Stimulated activated CD4-positive, alpha-beta T cell treated with anti-CD3 and anti-CD28 coated beads, Interleukin-12 subunit alpha, Interleukin-12 subunit beta, amount 100 ng/mL, for 4 hours (primary cell): ENCODE measurements around the gene HTR3C.
"Not testable (repeated sequence)": the region's sequence is repeated elsewhere in the genome, so short reads cannot be mapped to it uniquely, and the experiment has no call there.

Source experiments
- DNase-seq: peaks from one replicate; pipeline ENCODE4 v3.0.0-alpha.2; 2020

HTR3C gene

DNA sequence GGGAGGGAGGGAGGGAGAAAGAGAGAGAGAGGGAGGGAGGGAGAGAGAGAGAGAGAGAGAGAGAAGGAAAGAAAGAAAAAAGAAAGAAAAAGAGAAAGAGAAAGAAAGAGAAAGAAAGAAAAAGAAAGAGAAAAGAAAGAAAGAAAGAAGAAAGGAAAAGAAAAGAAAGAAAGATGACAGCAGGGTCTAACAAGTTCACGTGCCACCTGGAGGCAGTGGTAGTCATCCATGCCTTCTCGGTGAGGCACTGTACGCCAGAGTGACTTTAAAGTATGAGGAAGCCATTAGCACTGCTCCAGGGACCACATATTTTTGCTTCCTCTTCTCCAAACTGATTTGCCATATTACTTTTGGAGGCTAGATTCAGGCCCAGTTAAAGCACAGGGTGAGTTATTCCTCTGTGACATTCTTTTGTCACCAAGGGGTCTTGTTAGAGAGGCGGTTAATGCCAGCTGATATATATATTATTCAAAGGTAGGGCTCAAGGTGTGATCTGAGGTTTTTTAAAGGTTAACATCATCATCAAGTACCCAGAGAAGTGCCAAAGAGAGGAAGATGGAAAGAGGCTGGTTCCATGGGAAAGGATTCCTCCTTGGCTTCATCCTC is 21.6 kb upstream of the HTR3C start, which contains the start of gene HTR3D:
Gene HTR3D, plus strand, starts transcription at position 556 of the 606 bp plus-strand sequence. Its CDS starts 0 bp downstream, at position 556.
- no peak for DNase-seq

DNA sequence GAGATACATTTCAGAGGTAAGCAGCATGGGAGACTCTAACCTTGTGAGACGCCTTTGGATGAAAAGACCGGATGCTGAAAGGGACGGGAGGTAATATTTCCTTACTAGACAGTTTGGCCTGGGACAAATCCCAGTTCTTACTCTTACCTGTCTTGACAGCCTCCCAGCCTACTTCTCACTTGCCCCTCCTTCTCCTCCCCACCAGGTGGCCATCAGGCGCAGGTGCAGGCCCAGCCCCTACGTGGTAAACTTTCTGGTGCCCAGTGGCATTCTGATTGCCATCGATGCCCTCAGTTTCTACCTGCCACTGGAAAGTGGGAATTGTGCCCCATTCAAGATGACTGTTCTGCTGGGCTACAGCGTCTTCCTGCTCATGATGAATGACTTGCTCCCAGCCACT is 15.0 kb upstream of the HTR3C start:
- no peak for DNase-seq

DNA sequence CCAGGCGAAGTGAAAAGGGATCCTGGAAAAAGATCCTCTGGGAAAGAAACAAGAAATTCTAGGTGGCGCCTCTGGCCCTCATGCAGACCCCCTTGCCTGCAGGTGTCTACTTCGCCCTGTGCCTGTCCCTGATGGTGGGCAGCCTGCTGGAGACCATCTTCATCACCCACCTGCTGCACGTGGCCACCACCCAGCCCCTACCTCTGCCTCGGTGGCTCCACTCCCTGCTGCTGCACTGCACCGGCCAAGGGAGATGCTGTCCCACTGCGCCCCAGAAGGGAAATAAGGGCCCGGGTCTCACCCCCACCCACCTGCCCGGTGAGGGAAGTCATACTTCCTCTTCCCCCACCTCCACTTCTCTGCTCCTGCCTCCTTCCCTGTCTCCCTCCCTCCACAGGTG is 14.5 kb upstream of the HTR3C start:
- DNase-seq, result not testable (repeated sequence)

DNA sequence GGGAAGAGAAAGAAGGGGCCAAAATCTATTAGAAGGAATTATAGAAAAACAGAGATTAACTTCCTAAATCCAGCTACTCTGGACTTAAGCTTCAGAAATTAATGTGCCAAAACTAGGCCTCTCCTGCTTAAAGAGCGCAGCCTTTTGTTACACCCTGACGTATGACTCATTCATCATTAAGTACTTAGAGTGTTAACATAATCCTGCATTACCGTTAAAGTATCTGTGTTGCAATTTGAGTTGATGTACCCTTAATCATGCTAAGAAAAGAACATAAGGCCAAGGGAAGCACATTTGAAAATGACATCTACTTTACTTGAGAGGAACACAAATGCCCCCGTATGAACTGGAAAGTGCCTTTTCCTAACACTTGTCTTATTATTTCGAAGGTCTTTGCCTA is 13.4 kb upstream of the HTR3C start:
- no peak for DNase-seq

DNA sequence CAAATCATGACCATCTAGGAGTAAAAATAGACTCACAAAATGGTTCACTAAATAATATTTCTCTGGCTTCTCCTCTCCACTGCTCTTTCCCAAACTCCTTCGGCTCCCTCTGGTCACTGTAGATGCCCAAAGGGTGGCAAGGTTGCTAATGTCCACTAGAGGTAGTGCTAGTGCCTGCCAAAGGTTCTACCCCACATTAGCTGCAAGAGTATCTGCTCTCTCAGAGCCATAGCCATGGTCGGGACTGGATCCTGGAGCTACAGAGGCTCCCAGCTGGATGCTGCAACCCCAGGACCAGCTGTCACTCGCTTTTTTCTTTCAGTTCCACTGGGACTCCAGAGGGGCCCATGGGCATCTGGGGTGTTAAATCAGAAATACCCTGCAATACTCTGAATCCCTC is 12.8 kb upstream of the HTR3C start:
- no peak for DNase-seq

DNA sequence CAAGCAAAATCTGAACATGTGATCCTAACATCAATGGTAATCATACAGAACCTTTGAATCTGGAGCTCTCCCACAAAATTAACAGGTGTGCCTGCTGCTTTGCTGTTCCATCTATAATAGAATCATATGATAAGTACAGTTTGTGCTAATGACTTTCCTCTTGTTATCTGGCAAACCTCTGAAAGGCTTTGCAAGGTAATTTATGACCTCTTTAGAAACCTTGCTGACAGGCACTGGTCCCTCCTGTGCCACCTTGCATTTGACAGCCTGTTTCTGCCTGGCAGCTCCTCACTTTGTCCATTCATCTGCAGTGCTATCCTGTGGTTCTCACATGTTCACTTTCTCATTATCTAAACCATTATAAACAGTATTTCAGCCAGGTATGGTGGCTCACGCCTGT is 10.2 kb upstream of the HTR3C start:
- no peak for DNase-seq

DNA sequence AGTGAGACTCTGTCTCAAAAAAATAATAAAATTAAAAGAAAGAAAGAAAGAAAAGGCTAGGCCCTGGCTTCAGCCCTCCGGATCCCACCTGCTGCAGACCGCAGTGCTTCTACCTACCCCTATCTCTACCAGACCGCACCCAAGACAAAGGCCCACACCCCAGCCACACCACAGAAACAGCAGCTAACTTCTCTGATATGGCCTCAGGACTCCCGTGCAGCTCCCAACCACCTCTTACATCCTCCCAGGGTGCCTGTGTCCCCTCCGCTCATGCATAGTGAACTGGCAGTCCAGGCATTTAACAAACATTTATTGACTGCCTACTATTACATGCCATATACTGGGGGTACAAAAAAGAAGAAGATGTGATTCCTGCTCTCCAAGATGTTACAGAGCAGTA is 6.9 kb upstream of the HTR3C start:
- DNase-seq, result no peak

DNA sequence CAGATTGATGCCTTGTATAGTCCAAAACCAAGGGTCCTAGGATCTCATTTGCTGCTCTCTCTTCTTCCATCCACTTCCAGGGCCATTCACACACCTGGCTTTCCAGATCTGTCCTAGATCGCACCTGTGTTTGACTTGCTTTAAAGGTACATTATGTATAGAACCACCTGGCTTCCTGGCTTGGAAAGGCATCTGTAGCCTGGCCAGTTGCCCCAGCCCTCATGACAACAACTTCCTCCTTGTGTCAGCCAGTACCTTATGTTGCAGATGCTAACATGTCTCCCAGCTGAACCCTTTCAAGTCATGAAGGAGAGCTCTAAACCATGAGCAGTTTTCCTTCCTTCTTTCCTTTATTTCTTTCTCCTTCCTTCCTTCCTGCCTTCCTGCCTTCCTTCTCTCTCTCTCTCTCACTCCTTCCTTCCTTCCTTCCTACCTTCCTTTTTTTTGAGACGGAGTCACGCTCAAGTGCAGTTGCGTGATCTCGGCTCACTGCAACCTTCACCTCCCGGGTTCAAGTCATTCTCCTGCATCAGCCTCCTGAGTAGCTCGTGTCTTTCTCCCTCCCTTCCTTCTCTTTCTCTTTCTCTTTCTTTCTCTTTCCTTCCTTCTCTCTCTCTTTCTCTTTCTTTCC is 2.5 kb upstream of the HTR3C start:
- no peak for DNase-seq

DNA sequence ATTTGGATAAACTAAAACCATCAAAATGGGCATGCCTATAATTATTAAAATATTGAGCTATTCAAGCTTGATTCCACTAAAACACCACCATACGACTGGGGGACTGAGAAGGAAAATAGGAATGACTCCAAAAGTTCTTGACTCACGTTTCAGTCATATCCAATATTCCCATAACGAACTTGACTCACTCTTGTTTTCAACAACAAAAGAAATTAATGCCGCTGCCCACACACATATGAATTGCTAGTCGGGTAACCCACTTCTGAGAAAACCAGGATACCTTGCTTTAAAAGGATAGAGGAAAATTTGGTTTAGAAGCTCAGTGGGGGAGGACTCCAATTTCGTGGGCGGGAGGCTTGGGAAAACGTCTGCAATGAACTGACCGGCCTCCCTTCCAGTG is 5.2 kb downstream of the HTR3C start:
- DNase-seq, result no peak

DNA sequence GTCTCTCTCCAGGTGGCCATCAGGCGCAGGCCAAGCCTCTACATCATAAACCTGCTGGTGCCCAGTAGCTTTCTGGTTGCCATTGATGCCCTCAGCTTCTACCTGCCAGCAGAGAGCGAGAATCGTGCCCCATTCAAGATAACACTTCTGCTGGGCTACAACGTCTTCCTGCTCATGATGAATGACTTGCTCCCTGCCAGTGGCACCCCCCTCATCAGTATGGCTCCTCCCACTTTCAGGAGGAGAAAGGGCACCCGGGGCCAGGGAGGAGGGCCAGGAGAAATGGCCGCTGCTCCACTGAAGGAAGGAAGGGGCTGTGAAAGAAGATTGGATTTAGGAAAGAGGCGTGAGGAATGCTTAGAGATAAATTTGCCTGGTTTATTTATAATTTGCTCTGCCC is 6.6 kb downstream of the HTR3C start:
- no peak for DNase-seq

DNA sequence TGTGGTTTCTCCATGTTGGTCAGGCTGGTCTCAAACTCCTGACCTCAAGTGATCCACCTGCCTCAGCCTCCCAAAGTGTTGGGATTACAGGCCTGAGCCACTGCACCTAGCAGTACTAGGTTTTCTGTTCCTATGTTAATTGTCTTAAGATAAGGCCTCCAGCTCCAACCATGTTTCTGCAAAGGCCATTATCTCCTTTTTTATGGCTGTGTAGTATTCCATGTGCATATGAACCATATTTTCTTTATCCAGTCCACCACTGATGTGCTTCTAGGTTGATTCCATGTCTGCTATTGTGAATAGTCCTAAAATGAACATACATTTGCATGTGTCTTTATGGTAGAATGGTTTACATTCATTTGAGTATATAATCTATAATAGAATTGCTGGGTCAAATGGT is 9.8 kb downstream of the HTR3C start:
- no peak for DNase-seq

DNA sequence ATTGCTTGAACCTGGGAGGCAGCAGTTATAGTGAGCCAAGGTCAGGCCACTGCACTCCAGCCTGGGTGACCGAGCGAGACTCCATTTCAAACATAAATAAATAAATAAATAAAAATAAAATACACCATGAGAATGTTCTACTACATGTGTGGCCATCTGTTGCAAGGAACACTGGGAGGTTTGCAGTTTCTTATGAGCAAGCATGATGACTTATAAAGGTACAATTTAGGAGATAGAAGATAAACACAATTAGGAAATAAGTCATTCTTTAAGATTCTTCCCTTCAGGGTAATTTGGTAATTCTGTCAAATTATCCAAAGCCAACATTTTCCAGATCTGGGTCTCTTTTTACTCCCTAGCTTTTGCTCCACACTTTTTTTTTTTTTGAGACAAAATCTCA is 13.4 kb downstream of the HTR3C start:
- DNase-seq, result no peak

DNA sequence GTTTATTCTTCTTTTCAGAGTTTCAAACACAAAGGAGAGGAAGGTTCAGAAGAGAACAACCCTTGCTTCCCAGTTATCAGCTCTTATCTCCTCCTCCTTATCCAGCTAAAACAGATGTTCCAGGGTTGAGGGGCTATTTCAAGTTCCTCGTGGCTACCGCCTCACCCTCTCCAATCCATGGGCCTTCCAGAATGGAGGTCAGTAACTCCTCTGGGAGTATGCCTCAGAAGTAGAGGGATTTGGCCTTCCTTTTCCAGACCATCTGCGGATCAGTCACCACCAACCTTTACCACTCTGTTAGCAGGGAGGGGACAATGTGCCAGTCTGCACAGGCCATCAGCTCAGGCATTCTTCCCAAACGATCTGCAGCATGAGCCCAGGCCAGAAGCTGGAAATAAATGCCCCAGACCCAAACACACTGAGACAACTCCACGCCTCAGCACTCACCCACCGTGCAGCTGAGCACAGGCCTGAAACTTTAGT is 14.8 kb downstream of the HTR3C start:
- DNase-seq, result no peak

DNA sequence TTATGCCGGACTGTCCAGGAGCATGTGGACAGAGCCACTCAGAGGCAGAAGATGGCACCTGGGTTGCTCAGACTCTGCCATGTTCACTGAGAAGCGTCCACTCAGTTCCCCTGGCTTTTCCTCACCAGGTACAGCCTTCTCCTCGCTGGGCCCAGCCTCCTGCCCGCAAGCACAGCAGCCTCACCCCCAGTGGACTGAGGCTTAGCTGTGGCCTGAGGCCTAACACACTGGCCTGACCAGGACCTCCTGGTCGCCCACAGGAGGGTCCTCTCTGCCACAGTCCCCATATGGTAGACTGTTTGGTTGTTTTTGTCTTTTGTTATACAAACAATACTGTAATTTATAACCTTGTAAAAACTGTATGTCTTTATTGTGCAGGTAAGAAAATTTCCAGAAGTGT is 15.5 kb downstream of the HTR3C start:
- no peak for DNase-seq

DNA sequence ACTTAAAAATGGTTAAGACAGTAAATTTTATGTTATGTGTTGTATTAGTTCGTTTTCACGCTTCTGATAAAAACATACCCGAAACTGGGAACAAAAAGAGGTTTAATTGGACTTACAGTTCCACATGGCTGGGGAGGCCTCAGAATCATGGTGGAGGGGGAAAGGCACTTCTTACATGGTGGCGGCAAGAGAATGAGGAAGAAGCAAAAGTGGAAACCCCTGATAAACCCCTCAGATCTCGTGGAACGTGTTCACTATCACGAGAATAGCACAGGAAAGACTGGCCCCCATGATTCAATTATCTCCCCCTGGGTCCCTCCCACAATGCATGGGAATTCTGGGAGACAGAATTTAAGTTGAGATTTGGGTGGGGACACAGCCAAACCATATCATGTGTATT is 18.3 kb downstream of the HTR3C start:
- not testable (repeated sequence) for DNase-seq

DNA sequence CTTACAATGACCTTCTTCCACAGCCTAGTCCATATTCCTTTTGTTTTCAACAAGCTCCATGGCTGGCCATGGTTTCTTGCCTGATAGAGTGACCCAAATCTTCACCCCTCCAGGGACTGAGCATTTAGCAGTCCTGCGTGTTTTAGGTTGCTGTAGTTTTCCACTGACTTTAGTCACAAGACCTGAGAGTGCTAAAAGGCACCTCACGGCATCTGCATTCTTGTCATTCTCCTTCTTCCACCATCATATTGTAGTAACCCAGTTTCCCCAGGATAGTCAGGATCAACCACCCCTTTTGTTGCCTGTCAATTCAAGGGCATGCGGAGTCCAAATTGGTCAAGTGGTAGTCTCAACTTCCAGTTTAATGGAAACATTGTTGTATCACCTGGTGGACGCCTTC is 20.8 kb downstream of the HTR3C start:
- no peak for DNase-seq

DNA sequence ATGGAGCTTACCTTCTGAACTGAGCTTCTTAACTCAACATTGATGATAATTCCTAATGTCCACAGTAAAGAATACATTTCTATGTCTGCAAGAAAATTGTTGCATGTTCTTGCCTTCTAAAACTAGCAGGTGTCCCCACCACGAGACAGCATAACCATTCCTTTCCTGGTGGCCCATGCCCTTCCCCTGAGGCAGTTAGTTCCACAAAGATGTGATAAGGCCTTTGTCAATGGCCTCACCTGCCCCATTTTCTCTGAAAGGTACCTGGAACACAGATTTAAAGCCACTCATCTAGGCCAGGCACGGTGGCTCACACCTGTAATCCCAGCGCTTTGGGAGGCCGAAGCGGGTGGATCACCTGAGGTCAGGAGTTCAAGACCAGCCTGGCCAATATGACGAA is 23.1 kb downstream of the HTR3C start:
- no peak for DNase-seq

DNA sequence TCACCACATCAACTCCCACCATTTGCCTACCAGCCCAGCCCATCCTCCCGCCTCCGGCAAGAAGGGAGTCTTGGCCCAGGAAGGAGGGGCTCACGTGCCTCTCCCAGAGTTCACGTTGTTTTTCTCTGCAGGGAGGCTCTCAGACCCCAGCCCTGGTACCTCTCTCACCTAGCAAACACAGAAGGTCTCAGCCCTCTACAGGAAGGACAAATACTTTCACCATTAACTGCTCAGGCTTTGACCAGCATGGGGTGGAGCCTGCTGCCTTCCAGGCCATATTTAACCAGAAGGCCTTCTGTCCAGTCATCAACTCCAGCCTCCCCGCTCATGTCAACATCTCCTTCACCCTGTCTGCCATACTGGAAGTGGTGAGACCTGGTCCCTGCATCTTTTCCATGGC is 25.0 kb downstream of the HTR3C start:
- no peak for DNase-seq

DNA sequence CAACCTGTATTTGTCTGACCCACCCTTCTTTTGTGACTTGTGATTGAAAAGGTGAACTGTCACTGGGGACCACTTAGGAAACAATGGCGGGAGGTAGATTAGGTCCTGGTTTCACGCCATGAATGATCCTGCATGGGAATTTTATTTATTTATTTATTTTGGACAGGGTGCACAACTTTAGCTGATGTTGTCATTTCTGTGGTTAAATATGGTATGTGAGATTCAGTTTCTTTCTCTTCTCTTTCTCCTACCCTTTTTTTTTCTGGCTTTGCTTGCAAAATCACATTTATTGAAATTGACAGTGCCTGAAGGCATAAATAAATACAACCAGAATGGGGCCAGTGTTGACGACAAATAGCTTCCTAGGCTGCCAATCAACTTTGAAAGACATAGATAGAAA is 26.0 kb downstream of the HTR3C start:
- DNase-seq, result no peak

DNA sequence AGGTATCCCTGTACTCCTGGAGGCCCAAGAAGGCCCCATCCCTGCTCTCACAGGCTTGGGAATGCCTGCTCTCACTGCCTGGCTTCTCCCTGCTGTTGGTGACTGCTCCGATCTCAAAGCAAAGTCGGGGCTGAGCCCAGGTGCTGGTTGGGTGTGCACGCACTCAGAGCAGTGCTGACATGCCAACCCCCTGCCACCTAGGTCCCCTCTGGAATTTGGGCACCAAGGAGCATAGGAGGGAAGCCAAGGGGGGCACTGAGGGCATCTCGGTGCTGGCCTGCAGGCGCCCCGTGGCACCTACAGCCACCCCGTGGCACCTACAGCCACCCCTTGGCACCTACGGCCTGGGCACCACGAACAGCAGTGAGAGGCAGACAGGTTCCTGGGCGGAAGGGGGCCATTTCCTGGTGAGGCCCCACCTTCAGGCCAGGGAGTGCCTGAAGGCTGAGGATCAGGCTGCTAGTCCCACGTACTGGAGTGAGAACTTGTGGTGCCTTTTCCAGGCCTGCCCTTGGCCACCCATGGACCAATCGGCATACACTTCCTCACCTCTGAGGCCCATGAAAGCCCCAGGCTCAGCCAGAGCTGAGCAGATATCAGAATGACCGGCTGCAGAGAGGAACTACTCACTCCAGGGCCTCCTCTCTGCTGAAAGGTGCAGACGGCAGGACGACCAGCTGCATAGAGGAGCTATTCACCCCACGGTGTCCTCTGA is 28.4 kb downstream of the HTR3C start:
- no peak for DNase-seq

DNA sequence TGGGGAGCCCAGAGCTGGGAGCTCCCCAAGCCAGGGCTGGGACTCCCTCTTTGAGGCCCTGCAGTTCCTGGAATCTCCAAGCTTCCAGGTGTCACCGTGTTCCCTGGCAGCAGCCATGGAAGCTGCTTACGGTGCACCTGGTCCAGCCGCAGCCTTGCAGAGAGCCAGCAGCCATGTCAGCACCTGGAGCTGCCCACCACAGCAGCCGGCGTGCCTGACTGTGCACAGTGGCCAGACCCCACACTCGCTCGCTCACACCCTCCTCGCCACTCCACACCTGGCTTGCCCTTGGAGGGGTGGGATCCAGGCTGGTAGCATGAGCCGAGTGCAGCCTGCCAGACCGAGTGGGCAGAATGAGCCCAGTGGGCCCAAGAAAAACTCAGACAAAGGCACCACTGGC is 29.2 kb downstream of the HTR3C start:
- DNase-seq, result no peak

DNA sequence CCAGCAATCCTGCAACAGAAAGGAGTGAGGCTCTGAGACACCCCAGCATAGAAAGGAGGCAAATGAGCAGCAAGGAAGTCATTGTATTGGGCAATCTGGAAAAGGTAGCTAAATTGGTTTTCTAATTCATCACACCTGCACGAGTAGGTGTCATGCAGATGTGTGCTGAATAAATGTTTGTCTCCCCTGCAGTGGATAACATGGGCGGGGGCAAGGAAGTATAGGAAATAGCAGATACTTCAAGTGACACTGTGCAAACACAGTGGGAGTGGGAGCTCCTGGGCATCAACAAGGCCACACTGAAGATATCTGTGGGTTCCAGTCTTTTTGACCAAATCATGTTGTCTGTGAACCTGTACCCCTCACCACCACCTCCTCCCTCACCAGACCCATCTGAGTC is 29.6 kb downstream of the HTR3C start:
- no peak for DNase-seq

DNA sequence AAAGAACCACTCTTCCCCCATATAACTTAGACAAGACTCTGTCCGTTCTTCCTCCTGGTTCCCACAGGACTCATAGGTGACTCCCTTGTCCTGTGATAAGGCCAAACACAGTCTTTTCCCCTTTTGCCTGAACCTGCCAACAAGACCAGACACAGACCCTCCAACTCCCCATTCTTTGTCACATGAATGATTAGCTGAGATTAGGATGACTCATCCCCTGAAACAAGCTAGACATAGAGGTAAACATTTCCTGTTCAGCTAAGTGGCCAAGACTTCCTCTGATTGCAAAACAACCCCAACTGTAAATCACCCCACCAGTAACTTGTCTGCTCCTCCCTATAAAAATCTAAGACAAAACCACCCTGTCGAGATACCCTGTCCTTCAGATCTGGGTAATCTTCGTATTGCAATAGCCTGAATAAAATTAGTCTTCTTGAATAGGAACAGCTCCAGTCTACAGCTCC is 32.6 kb downstream of the HTR3C start:
- no peak for DNase-seq

DNA sequence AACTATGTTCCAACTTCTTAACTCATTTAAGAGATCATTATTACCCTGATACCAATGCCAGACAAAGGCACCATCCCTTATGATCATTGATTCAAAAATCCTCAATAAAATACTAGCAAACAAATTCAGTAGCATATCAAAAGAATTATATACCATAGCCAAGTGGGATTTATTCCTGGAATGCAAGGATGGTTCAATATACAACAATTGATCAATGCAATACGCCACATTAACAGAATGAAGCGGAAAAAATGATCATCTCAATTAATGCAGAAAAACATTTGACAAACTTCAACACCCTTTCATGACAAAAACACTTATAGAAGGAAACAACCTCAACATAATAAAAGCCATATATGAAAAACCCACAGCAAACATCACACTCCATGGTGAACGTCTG is 39.4 kb downstream of the HTR3C start:
- no peak for DNase-seq
